HepG2 (cell line): ENCODE measurements around the gene NPAS2. TPM values are rescaled to one million over a fixed set of nuclear protein-coding genes. Genes with fewer than 3 reads are reported as not detected.

Experiments
- JUN ChIP-seq: sonication (generic); formaldehyde crosslinking; IDR thresholded peaks from 2 replicates; pipeline ENCODE4 v1.4.0; 2020; ENCODE audit warnings: mild to moderate bottlenecking, missing genetic modification reagents
- MIER3 ChIP-seq: IDR thresholded peaks from 2 replicates; pipeline ENCODE4 v1.6.1; 2016; ENCODE audit warnings: missing compliant biosample characterization, borderline replicate concordance
- SMAD3 ChIP-seq: sonication (generic); formaldehyde crosslinking; IDR thresholded peaks from 2 replicates; pipeline ENCODE4 v1.4.0; 2020; ENCODE audit warnings: missing genetic modification reagents
- UBTF ChIP-seq: sonication (generic); formaldehyde crosslinking; IDR thresholded peaks from 2 replicates; pipeline ENCODE4 v1.4.0; 2020; ENCODE audit warnings: mild to moderate bottlenecking, missing genetic modification reagents
- ZBTB14 ChIP-seq: sonication (generic); formaldehyde crosslinking; IDR thresholded peaks from 2 replicates; pipeline ENCODE4 v1.4.0; 2020; ENCODE audit warnings: missing genetic modification reagents
- ZNF318 ChIP-seq: sonication (generic); formaldehyde crosslinking; IDR thresholded peaks from 2 replicates; pipeline ENCODE4 v1.4.0; 2020; ENCODE audit warnings: mild to moderate bottlenecking, missing genetic modification reagents
- ZNF432 ChIP-seq: sonication (generic); formaldehyde crosslinking; IDR thresholded peaks from 2 replicates; pipeline ENCODE4 v1.5.0; 2020; ENCODE audit warnings: missing genetic modification reagents, mild to moderate bottlenecking, borderline replicate concordance
- ZNF556 ChIP-seq: sonication (generic); formaldehyde crosslinking; IDR thresholded peaks from 2 replicates; pipeline ENCODE4 v1.4.0; 2020; ENCODE audit warnings: mild to moderate bottlenecking, missing genetic modification reagents, borderline replicate concordance
- ZNF790 ChIP-seq: sonication (generic); formaldehyde crosslinking; IDR thresholded peaks from 2 replicates; pipeline ENCODE4 v1.8.0; 2022; ENCODE audit warnings: missing genetic modification reagents, mild to moderate bottlenecking, borderline replicate concordance
- polyA plus RNA-seq, 8 experiments: library from polyadenylated mRNA; depleted of rRNA in 3 of 8; stranded (reverse) in 7 of 8; unstranded in 1 of 8; fragments of >200 nt; fragmentation: Illumina TruSeq in 4 of 8; extraction: Trizol in 4 of 8; gene quantifications; 2 replicates each; pipeline versions ENCODE4 v1.2.1 to v1.2.3, GENCODE V29; 2011 to 2016; ENCODE audit warnings: low read depth in 4 of 8, missing spikeins in 1 of 8, mixed read lengths in 1 of 8; ENCODE audit not compliant: insufficient read depth in 1 of 8
- total RNA-seq, 5 experiments: library from RNA; depleted of rRNA; stranded (reverse); fragments of >200 nt; fragmentation: Illumina TruSeq; extraction: Trizol; gene quantifications; 2 replicates each; pipeline ENCODE4 v1.2.3, GENCODE V29; 2016; ENCODE audit warnings: low read depth in 1 of 5

Gene NPAS2
- total and polyA plus RNA-seq, 2 of the 13 experiments (the other 11 are each of a cell fraction or from before 2014, with no cell fraction given), result 14.8 to 37.5 TPM

- TF ChIP-seq ZNF318 (CRISPR knock-in tag), result no peak
- no peak for TF ChIP-seq UBTF (CRISPR knock-in tag)
- TF ChIP-seq ZBTB14, result no peak
- no peak for TF ChIP-seq JUN
- no peak for TF ChIP-seq SMAD3
- TF ChIP-seq ZNF556 (CRISPR knock-in tag), result no peak
- TF ChIP-seq ZNF432 (CRISPR knock-in tag), result no peak
- no peak for TF ChIP-seq ZNF790 (CRISPR knock-in tag)
- TF ChIP-seq MIER3 (CRISPR knock-in tag), result no peak
- TF ChIP-seq, all 625 proteins: peak for 0
These were observed 145.7 kb downstream of the NPAS2 start (continued) for GRCh38 chr2:100965596-100965995.
